ENCODE data around the gene PAX5. TPM values are rescaled to one million over a fixed set of nuclear protein-coding genes. Genes with fewer than 3 reads are reported as not detected.
A peak's percentile ranks its signal among the peaks of the same experiment; 100 is the strongest.

Gene PAX5
- total and polyA plus RNA-seq, 3 donors from 2014 or later, result 0.79 to 1.9 (median 1.3) TPM

DNA sequence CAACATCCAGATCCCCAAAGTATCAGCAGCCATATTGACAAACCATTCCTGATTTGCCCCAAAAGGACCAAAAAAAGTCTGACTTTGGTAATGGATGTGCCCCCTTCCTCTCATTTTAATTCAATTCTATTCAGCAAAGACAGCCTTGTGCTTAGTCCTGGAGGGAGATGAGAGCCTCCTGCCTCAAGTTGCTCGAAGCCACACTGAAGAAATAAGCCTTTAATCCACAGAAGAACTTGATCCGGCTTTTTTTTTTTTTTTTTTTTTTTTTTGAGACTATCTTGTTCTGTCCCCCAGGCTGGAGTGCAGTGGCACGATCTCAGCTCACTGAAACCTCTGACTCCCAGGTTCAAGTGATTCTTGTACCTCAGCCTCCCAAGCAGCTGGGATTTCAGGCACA lies 8.4 kb upstream of the PAX5 start:
- peaks cover 6% of the 10 kb centered on the region for H3K4me1 ChIP-seq
- DNase-seq, result no peak
- H3K9me3 ChIP-seq, result no peaks in the 10 kb centered on the region
- H3K4me3 ChIP-seq, result no peak overlapping the region
- WGBS, 2 donors, result 74 to 80% methylated on average over 3 of the region's 3 CpGs
- no peak overlapping the region for H3K27ac ChIP-seq
- H3K36me3 ChIP-seq (ENCODE audit: low read depth, missing control alignments), result no peaks in the 10 kb centered on the region
- no peak for TF ChIP-seq POLR2A (IDR thresholded peaks at IDR 0.05)
- TF ChIP-seq, protein P1, sequence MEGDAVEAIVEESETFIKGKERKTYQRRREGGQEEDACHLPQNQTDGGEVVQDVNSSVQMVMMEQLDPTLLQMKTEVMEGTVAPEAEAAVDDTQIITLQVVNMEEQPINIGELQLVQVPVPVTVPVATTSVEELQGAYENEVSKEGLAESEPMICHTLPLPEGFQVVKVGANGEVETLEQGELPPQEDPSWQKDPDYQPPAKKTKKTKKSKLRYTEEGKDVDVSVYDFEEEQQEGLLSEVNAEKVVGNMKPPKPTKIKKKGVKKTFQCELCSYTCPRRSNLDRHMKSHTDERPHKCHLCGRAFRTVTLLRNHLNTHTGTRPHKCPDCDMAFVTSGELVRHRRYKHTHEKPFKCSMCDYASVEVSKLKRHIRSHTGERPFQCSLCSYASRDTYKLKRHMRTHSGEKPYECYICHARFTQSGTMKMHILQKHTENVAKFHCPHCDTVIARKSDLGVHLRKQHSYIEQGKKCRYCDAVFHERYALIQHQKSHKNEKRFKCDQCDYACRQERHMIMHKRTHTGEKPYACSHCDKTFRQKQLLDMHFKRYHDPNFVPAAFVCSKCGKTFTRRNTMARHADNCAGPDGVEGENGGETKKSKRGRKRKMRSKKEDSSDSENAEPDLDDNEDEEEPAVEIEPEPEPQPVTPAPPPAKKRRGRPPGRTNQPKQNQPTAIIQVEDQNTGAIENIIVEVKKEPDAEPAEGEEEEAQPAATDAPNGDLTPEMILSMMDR (IDR thresholded peaks at IDR 0.05), result no peak
- H3K27me3 ChIP-seq, result no peaks in the 10 kb centered on the region
- intact Hi-C loops (cut with DNase I; ENCODE audit: low total_unique reads), result no loop called here

DNA sequence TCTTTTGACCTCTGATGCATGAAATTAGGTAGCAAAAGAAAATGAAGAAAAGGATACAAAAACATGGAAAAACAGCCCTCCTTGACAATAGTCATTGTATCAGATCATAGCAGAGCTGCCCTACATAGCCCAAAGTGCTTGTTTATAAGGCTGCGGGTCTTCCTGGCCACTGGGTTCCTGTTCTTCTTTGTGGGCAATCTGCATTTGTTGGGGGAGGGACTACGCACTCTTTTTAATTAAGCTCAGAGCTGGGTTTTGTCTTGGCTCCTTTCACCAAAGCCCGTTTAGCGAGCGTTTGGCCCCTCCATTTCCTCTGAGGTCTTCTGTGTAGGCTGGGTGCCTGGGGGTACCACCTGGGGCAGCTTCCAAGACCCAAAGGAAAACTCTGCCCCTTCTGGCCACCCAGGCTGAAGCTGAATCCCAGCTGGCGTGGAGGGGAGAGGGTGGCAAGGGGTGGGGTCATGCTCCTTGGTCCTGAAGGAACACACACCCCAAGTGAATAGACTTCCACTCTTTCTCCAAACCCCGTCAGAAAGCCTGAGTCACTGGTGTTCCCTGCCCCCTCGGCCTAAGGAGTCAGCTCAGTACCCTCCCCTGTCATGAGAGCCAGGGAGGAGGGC lies 6.5 kb upstream of the PAX5 start:
- DNase-seq, result no peak
- H3K9me3 ChIP-seq, result no peaks in the 10 kb centered on the region
- no peak overlapping the region for H3K27ac ChIP-seq
- intact Hi-C loops (cut with DNase I; ENCODE audit: low total_unique reads), result no loop called here
- peaks cover 19% of the 10 kb centered on the region for H3K4me1 ChIP-seq
- TF ChIP-seq, protein P1 (IDR thresholded peaks at IDR 0.05), result no peak
- no peak for TF ChIP-seq POLR2A (IDR thresholded peaks at IDR 0.05)
- H3K4me3 ChIP-seq, result no peak overlapping the region
- no peaks in the 10 kb centered on the region for H3K36me3 ChIP-seq (ENCODE audit: low read depth, missing control alignments)
- H3K27me3 ChIP-seq, result no peaks in the 10 kb centered on the region
- 72 to 80% methylated on average over 7 to 8 of the region's 8 CpGs for WGBS, 2 donors

DNA sequence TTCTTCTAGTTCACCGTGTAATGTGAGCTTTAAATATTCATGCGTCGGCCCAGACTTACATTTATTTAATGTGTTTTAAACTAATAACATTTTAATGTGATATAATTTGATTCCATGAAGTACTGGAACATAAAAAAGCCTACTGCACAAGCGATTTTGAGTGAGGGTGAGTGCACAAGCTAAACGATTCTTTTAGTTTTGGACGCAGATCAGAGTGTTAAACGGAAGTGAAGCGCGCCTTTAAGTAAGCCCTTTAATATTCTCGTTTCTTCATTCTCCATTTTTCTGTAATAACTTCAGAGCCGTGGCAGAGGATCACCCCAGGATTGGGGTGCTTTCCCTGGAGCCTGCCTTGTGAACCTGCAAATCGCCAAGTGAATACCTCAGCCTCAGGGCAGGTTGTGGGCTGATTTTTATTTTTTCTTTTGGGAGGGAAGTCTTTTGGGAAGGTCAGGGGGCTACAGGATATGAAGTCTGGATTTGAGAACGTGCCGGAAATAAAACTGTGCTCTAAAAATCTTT lies 4.9 kb upstream of the PAX5 start:
- no peak for DNase-seq
- intact Hi-C loops (cut with DNase I; ENCODE audit: low total_unique reads), result no loop called here
- Histone ChIP-seq H3K4me1 (peaks cover 19% of the 10 kb centered on the region), H3K4me3 (no peak overlapping the region), H3K27me3 (no peaks in the 10 kb centered on the region), H3K9me3 (no peaks in the 10 kb centered on the region), H3K27ac (no peak overlapping the region), H3K36me3 (ENCODE audit: low read depth, missing control alignments) (no peaks in the 10 kb centered on the region)
- TF ChIP-seq, protein P1 (IDR thresholded peaks at IDR 0.05), result no peak
- TF ChIP-seq POLR2A (IDR thresholded peaks at IDR 0.05), result no peak
- 25 to 27% methylated on average over 14 of the region's 14 CpGs for WGBS, 2 donors

DNA sequence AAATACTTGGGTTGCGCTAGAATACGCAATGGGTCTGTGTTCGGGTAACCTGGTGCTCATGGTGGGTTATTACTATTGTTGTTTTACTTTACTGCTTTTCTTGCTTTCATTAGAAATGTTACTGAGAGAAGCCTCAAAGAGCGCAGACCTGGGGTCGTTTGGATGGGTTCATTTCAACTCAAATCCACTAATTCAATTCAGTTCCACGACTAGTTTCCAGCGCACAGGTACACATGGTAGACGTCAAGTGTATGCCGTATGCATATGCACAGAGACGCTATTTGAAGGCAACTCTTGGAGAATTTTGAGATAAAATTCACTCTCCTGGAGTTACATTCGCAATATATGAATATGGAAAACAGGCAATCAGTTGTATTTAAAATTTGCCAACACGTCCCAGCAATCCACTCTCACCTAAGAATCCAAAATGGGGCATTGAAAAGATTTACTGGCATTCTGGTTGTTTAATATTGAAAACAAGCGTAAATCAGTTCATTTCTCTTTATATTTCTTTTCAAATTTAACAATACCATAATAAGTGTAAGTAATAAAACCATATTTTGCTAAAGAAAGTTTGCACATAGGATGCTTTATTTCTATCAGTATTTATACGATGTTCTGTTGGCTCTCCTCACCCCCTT lies 4.4 kb upstream of the PAX5 start:
- Histone ChIP-seq H3K4me1 (peaks cover 19% of the 10 kb centered on the region), H3K27me3 (peaks cover 4% of the 10 kb centered on the region), H3K36me3 (ENCODE audit: low read depth, missing control alignments) (no peaks in the 10 kb centered on the region), H3K9me3 (no peaks in the 10 kb centered on the region), H3K4me3 (no peak overlapping the region), H3K27ac (no peak overlapping the region)
- WGBS, 2 donors, result 14 to 18% methylated on average over 14 of the region's 14 CpGs
- TF ChIP-seq POLR2A (IDR thresholded peaks at IDR 0.05), result no peak
- intact Hi-C loops (cut with DNase I; ENCODE audit: low total_unique reads), result no loop called here
- DNase-seq, result no peak

DNA sequence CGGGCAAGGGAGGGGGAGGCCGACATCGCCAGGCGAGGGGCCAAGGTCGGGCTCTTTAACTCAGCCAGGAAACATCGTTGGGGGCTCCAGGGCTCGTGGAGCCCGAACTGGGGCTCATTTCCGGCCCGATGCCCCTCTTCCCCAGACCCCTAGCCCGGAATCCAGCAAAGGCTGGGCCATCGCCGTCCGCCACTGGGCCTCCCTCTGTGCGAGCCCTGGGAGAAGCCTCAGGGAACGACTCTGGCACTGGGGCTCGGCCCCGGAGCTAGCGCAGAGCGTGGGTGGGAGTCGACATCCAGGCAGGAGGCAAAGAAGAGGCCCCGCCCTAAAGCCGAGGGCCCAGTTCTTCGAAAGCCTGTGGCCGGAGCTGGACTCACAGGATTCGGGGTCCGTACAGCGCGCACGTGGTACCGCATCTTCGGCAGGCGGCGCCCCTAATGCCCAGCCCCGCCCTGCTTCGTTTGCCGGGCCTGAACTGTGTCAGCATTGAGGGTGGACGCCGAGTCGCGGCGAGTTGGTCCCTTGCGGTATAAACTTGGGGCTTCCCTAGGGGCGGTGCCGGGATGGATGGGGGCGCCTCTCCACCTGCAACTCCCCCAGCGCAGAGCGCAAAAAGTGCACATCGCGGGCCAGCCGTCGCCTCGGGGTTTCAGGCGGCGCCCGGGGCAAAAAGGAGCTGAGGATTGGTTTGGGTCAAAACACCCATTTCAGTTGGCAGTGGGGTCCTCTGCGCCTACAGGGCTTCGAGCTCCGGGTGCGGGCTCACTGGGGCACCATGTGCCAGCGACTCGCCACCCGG lies 3.6 kb upstream of the PAX5 start:
- TF ChIP-seq POLR2A (IDR thresholded peaks at IDR 0.05), result no peak
- TF ChIP-seq, protein P1 (IDR thresholded peaks at IDR 0.05), result no peak
- peaks cover 5% of the 10 kb centered on the region for H3K27me3 ChIP-seq
- 4 to 14% methylated on average over 17 to 59 of the region's 63 CpGs for WGBS, 2 donors
- peak overlapping the region; percentile 25 to 49 for H3K4me3 ChIP-seq
- no peak overlapping the region for H3K27ac ChIP-seq
- H3K9me3 ChIP-seq, result no peaks in the 10 kb centered on the region
- H3K36me3 ChIP-seq (ENCODE audit: low read depth, missing control alignments), result no peaks in the 10 kb centered on the region
- intact Hi-C loops (cut with DNase I; ENCODE audit: low total_unique reads), result no loop called here
- DNase-seq, result peak; percentile 16
- H3K4me1 ChIP-seq, result peaks cover 19% of the 10 kb centered on the region
